ENCODE data around the gene SDCBP2.

SDCBP2 gene

DNA sequence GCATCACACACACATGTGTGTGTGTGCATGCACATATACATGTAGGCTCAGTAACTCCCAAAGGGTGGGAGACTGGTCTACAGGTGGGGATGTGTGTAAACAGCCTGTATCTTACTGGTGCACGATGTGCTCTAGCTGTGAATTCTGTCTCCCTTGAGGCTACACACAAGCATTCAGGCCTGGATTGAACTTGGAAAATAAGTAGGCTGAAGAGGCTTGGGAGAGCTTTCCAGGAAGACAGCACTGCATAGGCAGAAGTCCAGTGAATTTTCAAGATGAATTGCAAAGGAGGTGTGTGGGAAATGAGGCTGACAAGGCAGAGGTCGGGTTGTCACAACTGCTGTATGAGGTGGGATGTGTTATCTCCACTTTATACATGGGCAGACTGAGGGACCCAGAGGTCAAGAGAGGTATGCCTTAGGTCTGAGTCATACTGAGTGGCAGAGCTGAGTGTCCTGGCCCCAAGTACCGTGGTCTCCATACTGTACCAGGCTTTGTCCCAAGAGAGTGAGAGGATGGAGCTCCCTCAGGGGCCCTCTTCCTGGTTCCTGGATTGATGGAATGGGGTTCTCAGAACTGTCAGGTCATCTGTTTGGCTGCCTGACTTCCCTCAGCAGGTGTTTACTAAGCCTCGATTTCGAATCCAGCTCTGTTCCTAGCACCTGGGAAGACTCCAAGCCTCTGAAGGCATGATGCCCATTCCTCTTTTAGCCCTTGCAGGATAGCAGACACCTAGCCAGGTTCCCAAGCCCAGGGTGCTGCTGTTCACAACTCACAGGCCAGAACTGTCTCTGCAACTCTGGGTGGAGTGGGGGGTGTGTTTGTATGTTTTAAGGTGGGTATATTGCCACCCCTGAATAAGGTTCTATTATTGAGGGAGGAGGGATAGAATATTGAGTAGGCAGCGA, 48.5 kb downstream of the SDCBP2 start:
- no peak for DNase-seq (ENCODE audit: extremely low spot score)
- ChIA-PET POLR2A (no interaction called here), CTCF (no interaction called here)
- TF ChIP-seq TARDBP (IDR thresholded peaks at IDR 0.05) (no peak), BHLHE40 (IDR thresholded peaks at IDR 0.05; ENCODE audit: borderline replicate concordance) (no peak), L3MBTL2 (conservative IDR thresholded peaks at IDR 0.05) (no peak), NFRKB (IDR thresholded peaks at IDR 0.05) (no peak), HDGF (IDR thresholded peaks at IDR 0.05; ENCODE audit: borderline replicate concordance) (no peak), FOXM1 (IDR thresholded peaks at IDR 0.05; ENCODE audit: borderline replicate concordance) (no peak), ZNF384 (IDR thresholded peaks at IDR 0.05) (no peak), SUZ12 (IDR thresholded peaks at IDR 0.05) (no peak), ARNT (IDR thresholded peaks at IDR 0.05) (no peak), ELF4 (IDR thresholded peaks at IDR 0.05) (no peak), SP1 (IDR thresholded peaks at IDR 0.05) (no peak), CTBP1 (IDR thresholded peaks at IDR 0.05; ENCODE audit: borderline replicate concordance) (no peak), FOXK2 (IDR thresholded peaks at IDR 0.05) (no peak), LEF1 (IDR thresholded peaks at IDR 0.05; ENCODE audit: borderline replicate concordance) (no peak)
- TF ChIP-seq, protein P1, sequence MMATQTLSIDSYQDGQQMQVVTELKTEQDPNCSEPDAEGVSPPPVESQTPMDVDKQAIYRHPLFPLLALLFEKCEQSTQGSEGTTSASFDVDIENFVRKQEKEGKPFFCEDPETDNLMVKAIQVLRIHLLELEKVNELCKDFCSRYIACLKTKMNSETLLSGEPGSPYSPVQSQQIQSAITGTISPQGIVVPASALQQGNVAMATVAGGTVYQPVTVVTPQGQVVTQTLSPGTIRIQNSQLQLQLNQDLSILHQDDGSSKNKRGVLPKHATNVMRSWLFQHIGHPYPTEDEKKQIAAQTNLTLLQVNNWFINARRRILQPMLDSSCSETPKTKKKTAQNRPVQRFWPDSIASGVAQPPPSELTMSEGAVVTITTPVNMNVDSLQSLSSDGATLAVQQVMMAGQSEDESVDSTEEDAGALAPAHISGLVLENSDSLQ (IDR thresholded peaks at IDR 0.05) = no peak

GRCh38 chr20:1278993-1279392, 49.9 kb downstream of the SDCBP2 start:
- TF ChIP-seq ARNT (IDR thresholded peaks at IDR 0.05) (no peak), SUZ12 (IDR thresholded peaks at IDR 0.05) (no peak), TARDBP (IDR thresholded peaks at IDR 0.05) (no peak), HDGF (IDR thresholded peaks at IDR 0.05; ENCODE audit: borderline replicate concordance) (no peak), FOXM1 (IDR thresholded peaks at IDR 0.05; ENCODE audit: borderline replicate concordance) (no peak), FOXA1 (IDR thresholded peaks at IDR 0.05) (no peak), BHLHE40 (IDR thresholded peaks at IDR 0.05; ENCODE audit: borderline replicate concordance) (no peak), LEF1 (IDR thresholded peaks at IDR 0.05; ENCODE audit: borderline replicate concordance) (no peak), CTBP1 (IDR thresholded peaks at IDR 0.05; ENCODE audit: borderline replicate concordance) (no peak), ELF4 (IDR thresholded peaks at IDR 0.05) (no peak), FOXK2 (IDR thresholded peaks at IDR 0.05) (no peak), ZNF384 (IDR thresholded peaks at IDR 0.05) (no peak), L3MBTL2 (conservative IDR thresholded peaks at IDR 0.05) (no peak), NFRKB (IDR thresholded peaks at IDR 0.05) (no peak)
- TF ChIP-seq, protein P1 (IDR thresholded peaks at IDR 0.05) = no peak
- no peak for DNase-seq (ENCODE audit: extremely low spot score)
- ChIA-PET POLR2A (no interaction called here), CTCF (no interaction called here)

DNA sequence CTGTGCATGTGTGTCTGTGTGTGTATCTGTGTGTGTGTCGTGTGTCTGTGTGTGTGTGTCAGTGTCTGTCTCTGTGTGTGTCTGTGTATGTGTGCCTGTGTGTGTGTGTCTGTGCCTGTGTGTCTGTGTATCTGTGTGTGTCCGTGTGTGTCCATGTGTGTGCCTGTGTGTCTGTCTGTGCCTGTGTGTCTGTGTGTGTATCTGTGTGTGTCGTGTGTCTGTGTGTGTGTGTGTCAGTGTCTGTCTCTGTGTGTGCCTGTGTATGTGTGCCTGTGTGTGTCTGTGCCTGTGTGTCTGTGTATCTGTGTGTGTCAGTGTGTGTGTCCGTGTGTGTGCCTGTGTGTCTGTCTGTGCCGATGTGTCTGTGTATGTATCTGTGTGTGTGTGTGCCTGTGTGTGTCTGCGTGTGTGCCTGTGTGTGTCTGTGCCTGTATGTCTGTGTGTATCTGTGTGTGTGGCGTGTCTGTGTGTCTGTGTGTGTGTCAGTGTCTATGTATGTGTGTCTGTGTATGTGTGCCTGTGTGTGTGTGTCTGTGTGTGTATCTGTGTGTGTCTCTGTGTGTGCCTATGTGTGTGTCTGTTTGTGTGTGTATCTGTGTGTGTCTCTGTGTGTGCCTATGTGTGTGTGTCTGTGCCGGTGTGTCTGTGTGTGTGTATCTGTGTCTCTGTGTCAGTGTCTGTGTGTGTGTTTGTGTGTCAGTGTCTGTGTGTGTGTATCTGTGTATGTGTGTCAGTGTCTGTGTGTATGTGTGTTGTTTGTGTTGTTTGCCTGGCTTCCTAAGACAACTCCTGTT, 51.2 kb downstream of the SDCBP2 start:
- ChIA-PET POLR2A (no interaction called here), CTCF (no interaction called here)
- DNase-seq (ENCODE audit: extremely low spot score) = no peak
- TF ChIP-seq FOXM1 (IDR thresholded peaks at IDR 0.05; ENCODE audit: borderline replicate concordance) (no peak), L3MBTL2 (conservative IDR thresholded peaks at IDR 0.05) (no peak), TARDBP (IDR thresholded peaks at IDR 0.05) (no peak), NFRKB (IDR thresholded peaks at IDR 0.05) (no peak), ARNT (IDR thresholded peaks at IDR 0.05) (no peak), HDGF (IDR thresholded peaks at IDR 0.05; ENCODE audit: borderline replicate concordance) (no peak)
- TF ChIP-seq, protein P1 (IDR thresholded peaks at IDR 0.05) = no peak

DNA sequence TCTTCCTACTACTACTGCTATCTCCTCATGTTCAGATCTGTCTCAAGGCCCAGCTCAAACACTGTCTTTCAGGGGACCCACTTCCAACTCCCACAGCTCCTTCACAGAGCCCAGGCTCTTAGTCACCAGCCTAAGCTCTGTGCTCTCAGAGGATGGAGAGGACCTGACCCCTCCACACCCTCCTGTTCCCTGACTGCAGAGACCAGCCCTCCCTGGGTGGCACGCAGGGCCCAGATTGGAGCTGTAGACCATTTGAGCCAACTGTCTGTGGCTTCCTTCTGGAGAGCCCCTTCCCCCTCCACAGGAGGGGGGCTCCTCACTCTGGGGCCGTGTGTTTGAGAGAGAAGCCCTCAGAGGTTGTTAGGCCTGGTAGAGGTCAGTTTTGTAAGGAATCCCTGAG, 53.0 kb downstream of the SDCBP2 start:
- ChIA-PET POLR2A (interaction anchor here (1.8 kb wide), 1 partner anchor 10 kb away, joined by 5 read pairs; the partner anchor contains the start of gene SNPH), CTCF (no interaction called here)
- DNase-seq (ENCODE audit: extremely low spot score) = no peak
- no peak for TF ChIP-seq BHLHE40 (IDR thresholded peaks at IDR 0.05; ENCODE audit: borderline replicate concordance)
- TF ChIP-seq ZNF384 (IDR thresholded peaks at IDR 0.05) = no peak
- TF ChIP-seq FOXK2 (IDR thresholded peaks at IDR 0.05) = no peak
- no peak for TF ChIP-seq SUZ12 (IDR thresholded peaks at IDR 0.05)
- TF ChIP-seq L3MBTL2 (conservative IDR thresholded peaks at IDR 0.05) = no peak
- TF ChIP-seq ARNT (IDR thresholded peaks at IDR 0.05) = no peak
- TF ChIP-seq HDGF (IDR thresholded peaks at IDR 0.05; ENCODE audit: borderline replicate concordance) = no peak
- TF ChIP-seq, protein P1 (IDR thresholded peaks at IDR 0.05) = no peak

Data from HEK293T (cell line).